ENCODE measurements around the gene ZNF573.
"Not testable (repeated sequence)": the region's sequence is repeated elsewhere in the genome, so short reads cannot be mapped to it uniquely, and the experiment has no call there.

The ZNF573 gene

DNA sequence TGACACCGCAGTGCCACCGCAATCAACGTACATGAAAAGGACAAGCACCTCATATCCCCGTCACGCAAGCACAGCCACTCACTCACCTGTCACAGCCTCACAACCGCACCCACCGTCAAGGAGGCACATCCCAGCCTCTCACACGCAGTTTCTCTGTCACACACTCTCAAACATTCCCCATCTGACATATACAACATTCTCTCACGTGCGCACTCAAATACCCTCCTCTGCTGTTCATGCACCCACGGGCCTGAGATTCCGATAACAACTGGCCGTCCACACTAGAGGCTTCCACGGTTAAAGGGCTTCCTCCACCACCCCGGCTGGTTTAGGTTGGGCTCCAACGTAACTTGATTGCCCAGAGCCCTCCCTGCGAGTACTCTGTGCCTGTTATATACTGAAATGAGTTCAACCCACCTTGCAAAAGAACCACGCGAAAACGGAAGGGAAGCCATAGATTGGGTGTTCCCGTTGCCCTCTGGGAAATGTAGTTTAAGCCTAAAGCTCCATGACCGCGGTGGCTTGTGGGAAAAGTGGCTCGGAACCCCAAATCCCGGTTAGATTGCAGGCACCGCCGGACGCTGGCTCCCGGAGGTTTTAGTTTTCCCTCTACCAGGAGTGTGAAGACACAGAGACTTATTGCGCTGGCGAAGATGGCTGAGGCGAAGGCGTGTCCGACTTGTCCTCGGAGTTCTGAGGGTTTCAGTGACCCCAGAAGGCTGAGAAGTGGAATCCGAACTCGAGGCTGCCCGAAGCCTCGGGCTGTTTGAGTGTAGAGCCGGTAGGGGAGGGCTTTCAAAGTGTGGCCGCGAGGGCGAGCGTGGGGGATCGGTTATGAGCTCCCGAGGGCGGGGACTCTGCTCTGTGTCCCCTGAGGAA, at the start of gene ZNF573:
Gene ZNF573 (minus strand): TSS at position 460 of the 879 bp plus-strand sequence. CDS start 5,857 bp downstream, outside the sequence.
- DNase-seq = peak; percentile 89

DNA sequence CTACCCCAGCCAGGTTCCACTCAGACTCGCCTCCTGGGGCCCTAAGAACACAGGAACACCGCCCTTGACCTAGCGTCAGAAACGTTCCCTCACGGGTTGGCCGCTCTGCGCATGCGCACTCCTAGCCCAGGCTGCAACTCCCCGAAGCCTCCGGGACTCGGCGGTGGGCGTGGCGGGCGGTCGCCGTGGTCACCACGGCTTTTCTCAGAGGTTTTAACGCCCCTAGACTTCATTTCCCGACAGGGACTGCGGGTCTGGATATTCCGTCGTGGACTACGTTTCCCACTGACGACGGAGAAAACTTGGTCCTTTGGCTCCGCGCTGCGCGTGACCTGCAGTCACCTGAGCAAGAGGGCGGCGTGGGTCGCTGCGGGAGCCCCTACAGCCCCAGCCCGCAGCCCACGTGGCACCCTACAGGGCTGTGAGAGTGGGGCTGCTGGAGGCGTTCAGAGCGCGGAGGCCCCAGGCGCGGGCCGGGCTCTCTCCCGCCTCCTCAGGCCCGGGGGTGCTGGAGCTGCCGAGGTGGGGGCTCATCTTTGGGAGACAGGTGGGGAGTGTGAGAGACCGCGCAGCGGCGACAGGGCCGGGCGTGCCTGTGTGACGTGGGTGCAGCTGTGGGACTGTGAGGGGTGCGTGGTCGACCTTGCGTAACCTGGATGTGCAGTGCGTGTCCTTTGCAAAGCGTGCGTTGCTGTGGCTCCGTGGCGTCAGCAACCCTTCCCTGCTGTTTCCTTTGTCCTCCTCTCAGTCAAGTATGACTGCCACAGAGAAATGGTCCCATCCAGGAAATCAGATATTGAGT, 38.0 kb upstream of the ZNF573 start:
- DNase-seq = peak; percentile 64

DNA sequence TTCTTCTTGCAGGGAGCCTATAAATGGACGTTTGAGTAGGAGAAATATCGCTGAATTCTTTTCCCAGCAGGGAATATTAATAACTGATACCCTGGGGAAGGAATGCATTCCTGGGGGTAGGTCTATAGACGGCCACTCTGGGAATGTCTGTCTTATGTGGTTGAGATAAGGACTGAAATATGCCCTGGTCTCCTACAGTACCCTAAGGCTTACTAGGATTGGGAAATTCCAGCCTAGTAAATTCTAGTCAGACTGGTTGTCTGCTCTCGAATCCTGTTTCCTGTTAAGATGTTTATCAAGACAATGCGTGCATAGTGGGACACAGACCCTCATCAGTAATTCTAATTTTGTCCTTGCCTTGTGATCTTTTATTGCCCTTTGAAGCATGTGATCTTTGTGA, 36.2 kb upstream of the ZNF573 start:
- DNase-seq = not testable (repeated sequence)

DNA sequence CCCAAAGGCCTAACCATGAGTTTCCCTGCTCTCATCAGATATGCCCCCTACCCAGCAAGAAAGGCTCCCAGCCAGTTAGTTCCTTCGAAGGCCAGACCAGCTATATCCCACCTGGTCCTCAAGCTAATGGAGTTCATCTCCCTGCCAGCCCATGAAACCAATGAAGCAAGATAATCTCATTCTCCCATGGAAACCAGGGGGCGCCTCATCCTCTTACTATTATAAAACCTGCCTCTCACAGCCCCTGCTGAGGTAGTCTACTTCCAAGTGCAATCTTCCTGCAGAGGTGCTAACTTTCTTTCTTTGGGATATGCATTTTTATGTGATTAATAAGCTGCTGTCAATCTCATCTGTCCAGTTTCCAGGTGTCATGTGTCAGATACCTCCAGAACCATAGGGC, 34.0 kb upstream of the ZNF573 start:
- no peak for DNase-seq

DNA sequence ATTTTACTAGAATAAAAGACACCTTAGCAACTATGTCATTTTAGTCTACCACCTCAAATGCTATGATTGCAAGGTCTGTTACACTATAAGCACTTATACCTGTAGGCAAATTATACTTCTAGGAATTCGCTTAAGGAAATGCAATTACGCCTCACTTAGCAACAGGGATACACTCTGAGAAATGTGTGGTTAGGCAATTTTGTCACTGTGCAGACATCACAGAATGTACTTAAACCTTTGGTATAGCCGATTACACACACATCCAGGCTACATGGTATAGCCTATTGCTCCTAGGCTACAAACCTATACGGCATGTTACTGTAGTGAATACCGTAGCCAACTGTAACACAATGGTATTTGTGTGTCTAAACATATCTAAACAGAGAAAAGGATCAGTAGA, 30.0 kb upstream of the ZNF573 start:
- no peak for DNase-seq

DNA sequence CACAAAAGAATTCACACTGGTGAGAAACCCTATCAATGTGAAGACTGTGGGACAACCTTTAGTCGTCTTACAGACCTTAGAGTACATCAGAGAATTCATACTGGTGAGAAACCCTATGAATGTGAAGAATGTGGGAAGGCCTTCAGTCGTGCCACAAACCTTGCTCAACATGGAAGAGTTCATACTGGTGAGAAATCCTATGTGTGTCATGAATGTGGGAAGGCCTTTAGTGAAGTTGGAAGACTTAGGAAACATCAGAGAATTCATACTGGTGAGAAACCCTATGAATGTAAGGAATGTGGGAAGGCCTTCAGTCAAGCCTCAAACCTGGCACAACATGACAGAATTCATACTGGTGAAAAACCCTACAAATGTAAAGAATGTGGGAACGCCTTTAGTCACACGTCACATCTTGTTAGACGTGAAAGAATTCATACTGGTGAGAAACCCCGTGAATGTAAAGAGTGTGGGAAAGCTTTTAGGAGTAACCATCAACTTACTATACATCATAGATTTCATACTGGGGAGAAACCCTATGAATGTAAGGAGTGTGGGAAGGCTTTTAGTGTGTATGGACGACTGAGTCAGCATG, 24.0 kb upstream of the ZNF573 start:
- DNase-seq = no peak

DNA sequence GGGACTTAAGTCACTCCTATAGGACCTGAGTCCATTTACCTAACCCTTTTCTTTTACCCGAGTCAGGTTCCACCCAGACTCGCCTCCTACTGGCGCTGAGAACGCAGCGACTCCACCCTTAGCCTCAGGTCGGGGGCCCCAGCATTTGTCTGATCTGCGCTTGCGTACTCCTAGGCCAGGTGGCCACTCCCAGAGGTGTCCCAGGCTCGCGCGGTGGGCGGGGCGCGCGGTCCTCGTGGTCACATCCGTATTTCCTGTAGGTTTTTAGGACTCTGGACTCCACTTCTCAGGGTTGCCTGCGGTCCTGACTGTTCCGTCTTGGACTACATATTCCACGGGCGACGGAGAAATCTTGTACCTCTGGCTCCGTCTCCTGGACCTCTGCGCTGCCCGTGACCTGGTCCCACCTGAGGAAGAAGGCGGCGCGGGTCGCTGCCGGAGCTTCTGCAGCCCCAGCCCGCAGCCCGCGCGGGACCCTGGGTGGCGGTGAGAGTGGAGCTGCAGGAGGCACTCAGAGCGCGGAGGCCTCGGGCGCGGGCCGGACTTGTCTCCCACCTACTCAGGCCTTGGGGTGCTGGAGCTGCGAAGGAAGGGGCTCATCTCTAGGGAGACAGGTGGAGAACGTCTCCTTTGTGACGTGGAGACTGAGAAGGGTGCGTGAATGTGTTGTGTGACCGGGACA, 11.0 kb upstream of the ZNF573 start:
- no peak for DNase-seq

DNA sequence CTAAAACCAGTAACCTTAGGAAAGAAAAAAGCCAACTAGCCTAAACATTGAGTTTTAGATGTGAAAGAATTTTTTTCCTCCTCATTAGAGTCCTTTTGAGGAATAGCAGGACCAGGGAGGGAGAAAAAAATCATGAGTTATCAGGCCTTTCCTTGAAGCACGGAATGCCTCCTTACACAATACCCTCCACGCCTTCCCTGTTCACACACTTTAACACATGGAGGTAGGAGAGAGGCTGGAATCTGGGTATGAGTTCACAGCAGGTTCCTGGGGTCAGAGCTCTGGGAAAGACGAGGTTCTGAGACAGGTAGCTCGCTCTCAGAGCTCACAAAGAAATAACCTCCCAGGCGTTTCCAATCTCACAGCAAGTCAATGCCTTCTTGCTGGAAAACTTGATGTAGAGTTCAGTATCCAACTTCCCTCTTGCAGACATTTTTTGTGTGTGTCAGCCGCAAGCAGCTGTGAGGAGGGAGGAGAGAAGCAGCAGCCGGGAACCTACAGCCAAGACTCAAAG, 716 bp downstream of the ZNF573 start:
- no peak for DNase-seq

DNA sequence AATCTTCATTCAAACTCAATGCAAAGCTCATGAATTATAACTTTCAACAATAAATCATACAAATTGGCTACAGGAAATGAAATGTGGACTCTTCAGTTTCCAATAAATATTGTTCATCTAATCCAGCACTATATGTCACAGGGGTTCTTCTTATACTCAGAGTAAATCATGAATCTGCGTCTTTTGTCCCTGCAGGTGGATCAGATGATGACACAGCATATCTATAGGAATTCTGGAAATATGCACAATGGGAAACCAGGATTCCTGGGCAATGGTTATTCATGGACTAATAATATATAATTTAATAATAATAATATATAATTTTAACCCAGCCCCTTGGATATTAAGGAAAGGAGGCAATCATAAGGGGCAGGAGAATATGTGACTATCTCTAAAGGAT, 8.4 kb downstream of the ZNF573 start:
- no peak for DNase-seq

DNA sequence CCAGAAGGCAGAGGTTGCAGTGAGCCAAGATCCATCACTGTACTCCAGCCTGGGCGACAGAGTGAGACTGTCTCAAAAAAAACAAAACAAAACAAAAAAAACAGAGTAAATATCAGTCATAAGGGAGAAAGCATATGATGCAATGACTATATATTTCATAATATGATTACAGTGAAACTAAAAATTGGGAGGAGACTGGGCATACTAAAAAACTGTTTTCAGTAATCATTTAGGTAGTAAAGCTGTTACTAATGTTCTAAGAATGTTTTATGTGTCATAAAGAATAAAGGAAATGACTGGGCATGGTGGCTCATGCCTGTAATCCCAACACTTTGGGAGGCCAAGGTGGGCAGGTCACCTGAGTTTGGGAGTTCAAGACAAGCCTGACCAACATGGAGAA, 15.9 kb downstream of the ZNF573 start:
- no peak for DNase-seq

DNA sequence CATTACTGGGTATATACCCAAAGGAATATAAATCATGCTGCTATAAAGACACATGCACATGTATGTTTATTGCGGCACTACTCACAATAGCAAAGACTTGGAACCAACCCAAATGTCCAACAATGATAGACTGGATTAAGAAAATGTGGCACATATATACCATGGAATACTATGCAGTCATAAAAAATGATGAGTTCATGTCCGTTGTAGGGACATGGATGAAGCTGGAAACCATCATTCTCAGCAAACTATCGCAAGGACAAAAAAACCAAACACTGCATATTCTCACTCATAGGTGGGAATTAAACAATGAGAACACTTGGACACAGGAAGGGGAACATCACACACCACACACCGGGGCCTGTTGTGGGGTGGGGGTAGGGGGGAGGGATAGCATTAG, 21.7 kb downstream of the ZNF573 start:
- not testable (repeated sequence) for DNase-seq

DNA sequence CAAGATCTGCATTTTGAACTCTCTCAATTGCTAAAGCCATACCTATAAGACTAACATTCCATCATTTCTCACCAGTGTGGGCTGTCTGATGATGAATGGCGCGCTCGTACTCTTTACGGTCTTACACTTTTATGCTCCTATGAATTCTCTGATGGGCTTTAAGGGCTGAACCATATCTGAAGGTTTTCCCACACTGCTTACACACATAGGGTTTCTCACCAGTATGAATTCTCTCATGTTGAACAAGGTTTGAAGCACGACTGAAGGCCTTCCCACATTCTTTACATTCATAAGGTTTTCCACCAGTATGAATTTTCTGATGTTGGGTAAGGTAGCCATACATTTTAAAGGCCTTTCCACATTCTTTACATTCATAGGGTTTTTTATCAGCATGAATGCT, 41.0 kb downstream of the ZNF573 start:
- no peak for DNase-seq

DNA sequence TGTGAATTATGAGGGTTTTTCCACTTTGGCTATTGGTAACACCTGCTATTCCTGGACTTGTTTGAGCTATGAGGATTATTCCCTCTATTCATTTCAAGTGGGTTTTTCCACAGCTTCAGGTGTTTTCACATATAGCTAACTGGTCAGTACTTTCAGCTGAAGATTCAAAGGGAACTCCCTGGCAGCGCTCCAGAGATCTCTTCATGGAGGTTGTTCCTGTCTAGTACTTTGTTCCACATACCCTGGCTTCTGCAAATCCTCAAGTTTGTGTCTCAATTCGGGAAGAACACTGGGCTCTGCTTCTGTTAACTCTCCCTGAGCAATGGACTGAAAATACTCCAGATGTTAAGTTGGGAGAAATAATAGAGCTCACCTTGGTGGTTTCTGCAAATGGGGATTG, 54.2 kb downstream of the ZNF573 start:
- DNase-seq = no peak

DNA sequence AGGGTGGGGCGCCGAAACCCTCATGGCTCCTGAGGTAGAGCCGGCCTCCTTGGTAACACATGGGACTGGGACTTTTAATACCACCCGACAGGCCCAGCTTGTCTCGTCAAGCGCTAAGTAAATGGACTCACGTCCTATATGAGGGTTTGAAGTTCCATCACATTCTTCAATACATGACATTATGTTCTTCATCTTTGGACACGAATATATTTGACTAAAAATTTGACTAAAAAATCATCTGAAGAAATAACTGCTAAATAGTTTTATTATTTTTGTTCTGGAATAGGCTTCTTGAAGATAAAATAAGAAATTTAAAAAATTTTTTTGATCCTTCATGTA, 59.5 kb downstream of the ZNF573 start:
- DNase-seq = no peak

DNA sequence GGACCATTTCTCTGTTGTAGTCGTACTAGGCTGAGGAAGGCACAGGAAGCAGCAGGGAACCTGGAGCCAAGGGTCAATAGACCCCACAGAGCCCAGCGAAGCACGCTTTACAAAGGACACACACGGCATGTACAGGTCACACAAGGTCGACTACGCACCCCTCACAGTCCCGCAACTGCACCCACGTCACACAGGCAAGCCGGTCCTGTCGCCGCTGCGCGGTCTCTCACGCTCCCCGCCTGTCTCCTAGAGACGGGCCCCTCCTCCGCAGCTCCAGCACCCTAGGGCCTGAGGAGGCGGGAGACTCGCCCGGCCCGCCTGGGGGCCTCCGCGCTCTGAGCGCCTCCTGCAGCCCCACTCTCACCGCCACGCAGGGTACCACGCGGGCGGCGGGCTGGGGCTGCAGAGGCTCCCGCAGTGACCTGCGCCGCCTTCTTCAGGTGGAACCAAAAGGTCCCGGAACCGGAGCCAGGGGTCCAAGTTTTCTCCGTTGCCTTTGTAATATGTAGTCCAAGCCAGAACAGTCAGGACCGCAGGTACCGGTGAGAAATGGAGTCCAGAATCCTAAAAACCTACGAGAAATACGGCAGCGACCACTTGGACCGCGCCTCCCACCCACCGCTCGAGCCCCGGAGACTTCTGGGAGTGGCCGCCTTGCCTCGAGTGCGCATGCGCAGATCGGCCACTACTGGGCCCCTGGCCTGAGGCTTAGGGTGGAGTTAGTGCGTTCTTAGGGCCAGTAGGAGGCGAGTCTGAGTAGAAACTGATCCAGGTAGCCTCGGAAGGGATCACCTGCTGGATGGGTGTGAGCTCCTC, 60.1 kb downstream of the ZNF573 start, which contains the start of gene ZNF607:
Gene ZNF607 (minus strand): TSS at position 651 of the 816 bp plus-strand sequence. CDS start 8,143 bp downstream, outside the sequence.
- peak; percentile 90 for DNase-seq

DNA sequence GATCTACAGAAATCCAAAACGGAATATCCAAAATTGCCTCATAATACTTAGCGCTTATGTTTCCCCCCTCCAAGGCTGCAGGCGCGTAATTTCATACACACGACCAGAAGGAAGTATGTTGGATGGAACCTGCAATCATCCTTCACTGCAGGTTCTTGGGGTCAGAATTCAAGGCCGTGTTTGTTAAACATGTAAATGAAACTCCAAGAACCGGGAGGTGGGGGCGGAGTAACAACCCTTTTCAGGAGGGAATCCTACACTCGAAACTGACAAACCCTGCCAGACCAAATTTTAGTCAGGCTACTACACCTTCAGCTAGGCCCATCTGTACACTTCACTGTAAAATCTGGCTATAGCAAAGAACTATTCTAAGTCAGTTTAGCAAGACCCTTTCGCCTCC, 61.1 kb downstream of the ZNF573 start:
- no peak for DNase-seq

DNA sequence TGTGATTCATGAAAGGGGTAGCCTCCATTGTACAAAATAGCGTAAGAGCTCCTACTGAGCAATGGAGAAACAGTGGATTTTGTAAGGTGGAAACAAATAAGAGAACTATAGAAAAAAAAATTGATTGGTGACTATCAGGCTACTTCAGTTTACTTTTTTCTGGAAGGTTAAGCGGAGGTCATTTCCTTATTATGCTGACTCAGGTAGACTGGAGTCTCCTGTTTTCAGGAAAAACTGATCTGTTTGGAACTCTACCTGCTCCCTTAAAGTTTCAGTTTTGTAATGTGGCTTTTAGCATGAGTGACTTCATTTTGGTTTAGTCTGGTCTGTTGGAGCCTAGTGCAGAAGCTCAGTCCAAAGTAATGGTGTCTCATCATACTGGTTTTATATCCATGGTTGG, 63.2 kb downstream of the ZNF573 start:
- no peak for DNase-seq

DNA sequence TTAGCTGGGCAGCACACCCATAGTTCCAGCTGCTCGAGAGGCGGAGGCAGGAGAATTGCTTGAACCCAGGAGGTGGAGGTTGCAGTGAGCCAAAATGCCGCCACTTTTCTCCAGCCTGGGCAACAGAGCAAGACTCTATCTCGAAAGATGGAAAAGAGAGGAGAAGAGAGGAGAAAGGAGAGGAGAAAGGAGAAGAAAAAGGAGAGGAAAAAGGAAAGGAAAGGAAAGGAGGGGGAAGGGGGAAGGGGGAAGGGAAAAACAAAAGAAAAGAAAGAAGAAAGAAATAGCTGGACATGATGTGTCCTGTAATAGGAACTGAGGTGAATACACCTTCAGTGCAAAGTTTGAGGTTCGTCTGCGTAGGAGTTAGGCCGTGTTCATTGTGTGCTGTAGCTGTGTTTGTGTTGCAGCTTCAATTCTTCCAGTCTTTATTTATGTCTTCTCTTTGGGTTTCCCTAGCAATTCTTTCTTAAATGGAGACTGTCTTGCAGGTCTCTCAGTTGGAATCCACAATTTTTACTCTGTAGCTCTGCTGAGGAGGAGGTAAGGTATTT, 73.3 kb downstream of the ZNF573 start:
- DNase-seq = no peak

DNA sequence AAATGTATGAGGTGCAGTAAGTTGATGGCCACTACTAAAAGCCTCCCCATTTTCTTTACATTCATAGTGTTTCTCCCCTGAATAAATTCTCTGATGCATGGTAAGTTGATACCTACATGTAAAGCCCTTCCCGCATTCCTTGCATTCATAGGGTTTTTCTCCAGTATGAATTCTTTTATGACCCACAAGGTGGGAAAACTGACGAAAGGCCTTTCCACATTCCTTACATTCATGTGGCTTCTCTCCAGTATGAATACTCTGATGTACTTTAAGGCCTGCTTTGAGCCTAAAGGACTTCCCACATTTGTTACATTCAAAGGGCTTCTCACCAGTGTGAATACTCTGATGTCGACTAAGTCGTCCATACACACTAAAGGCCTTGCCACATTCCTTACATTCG, 80.3 kb downstream of the ZNF573 start:
- no peak for DNase-seq

DNA sequence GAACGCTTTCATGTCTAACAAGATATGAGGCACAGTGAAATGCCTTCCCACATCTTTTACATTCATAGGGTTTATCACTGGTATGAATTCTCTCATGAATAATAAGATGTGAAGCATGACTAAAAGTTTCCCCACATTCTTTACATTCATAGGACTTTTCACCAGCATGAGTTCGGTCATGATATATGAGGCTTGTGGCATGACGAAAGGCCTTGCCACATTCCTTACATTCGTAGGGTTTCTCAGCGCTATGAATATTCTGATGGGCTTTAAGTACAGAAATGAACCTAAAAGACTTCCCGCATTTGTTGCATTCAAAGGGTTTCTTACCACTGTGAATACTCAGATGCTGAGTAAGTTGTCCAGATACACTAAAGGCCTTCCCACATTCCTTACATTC, 81.2 kb downstream of the ZNF573 start:
- no peak for DNase-seq

DNA sequence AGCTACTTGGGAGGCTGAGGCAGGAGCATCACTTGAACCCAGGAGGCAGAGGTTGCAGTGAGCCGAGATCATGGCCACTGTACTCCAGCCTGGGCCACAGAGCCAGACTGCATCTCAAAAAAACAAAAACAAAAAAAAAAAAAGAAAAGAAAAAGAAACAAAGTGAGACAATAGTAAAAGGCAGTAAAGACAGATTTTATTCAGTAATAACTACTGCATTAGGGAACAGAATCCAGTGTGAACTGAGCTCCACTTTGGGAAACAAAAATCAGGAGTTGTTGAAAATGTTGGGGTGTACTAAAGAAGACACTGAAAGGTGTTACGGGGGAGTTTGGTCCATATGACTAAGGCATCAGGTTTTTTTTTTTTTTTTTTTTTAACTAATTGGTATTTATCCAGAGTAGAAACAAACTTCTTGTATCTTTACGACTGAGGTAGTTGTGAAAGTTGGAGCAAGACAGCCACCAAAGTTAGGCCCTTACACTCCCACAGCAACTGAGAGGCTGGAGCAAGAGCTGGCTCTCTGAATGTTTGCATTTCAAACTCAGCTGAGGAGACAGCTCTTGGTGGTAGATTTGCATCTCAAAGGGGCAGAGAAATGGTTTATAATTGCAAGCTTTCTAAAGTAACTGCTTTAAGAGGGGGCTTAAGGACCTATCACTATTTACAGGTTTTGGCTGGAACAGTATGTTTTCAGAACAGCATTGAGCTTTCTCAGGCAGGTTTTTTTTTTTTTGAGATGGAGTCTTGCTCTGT, 84.1 kb downstream of the ZNF573 start:
- no peak for DNase-seq
